Kidney tubule cell (primary cell): ENCODE results near the gene NPRL2.

Source experiments
- DNase-seq: peaks from one replicate; pipeline ENCODE4 v3.0.0-alpha.2; 2018; ENCODE audit warnings: low spot score

NPRL2 gene

DNA sequence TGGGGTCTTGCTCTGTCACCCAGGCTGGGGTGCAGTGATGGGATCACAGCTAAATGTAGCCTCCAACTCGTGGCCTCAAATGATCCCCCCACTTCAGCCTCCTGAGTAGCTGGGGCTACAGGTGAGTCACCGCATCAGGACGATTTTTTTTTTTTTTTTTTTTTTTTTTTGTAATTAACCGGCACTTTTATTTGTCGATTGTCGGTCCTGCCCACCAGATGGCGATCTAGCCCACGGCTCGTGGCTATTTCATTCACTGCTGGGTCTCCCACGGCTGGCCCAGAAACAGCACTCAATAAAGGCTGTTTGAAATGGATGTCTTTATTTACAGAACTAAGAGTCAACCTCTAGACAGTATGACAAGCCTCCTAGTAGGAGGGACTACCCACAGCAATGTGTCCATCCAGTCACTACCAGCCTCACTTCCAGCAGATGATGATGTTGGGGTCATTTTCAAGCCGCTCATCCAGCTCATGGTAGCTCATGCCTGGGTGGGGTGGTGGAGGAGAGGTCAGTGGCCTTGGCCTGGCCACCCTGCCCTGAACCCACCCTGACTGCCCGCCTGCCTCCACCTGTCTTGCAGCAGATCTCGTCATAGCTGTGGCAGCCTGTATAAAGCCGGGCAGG lies 3.3 kb downstream of the NPRL2 start:
- DNase-seq, result peak; percentile 78

DNA sequence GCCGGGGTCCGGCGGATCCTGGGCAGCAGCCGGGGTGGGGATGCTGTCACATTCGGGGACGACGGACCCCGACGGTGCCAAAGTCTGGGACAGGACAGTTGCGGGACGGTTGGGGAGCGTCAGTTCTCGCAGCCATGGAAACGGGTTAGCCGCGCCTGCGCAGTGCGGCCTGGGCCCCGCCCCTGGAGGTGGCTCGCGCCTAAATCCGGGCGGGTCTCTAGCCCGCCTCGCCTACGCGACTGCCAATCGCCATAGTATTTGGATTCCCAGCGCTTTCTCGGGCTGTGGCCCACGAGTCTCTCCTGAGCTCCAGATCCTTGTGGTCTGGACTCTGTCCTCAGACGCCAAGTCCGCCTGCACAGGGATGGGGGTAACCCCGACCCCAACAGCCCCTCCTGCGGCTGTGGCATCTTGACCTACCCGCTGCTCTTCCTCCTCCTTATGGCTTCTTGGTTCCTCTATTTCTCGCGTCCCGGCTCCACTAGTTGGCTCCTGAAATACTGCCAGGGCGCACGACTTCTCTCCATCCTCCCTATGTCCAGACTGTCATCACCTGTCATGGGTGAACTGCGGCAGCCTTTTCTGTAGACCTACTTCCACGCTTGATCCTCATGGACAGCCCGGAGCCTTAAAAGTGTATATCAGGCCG lies 4.9 kb downstream of the NPRL2 start, which contains the start of gene ZMYND10:
Gene ZMYND10 (minus strand): TSS at position 147 of the 649 bp plus-strand sequence. CDS start 153 bp downstream, outside the sequence.
- peak; percentile 57 for DNase-seq

DNA sequence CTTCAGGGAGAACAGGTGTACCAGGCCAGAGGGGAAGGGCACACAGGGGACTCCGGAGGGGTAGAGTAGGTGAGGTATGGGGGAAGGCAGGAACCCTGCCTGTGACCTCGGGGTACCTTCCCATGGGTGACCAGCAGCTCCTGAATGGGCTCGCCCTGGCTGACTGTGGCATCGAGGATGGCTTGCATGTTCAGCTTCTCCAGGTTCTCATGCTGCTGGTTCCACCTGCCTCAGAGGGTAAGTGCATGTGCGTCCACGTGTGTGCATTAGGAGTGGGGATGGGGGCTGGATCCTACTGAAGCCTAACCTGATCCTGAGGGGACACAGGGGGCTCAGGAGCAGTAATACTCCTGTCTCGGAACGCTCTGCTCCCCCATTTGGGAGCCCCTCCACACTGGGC lies 5.6 kb downstream of the NPRL2 start:
- no peak for DNase-seq

DNA sequence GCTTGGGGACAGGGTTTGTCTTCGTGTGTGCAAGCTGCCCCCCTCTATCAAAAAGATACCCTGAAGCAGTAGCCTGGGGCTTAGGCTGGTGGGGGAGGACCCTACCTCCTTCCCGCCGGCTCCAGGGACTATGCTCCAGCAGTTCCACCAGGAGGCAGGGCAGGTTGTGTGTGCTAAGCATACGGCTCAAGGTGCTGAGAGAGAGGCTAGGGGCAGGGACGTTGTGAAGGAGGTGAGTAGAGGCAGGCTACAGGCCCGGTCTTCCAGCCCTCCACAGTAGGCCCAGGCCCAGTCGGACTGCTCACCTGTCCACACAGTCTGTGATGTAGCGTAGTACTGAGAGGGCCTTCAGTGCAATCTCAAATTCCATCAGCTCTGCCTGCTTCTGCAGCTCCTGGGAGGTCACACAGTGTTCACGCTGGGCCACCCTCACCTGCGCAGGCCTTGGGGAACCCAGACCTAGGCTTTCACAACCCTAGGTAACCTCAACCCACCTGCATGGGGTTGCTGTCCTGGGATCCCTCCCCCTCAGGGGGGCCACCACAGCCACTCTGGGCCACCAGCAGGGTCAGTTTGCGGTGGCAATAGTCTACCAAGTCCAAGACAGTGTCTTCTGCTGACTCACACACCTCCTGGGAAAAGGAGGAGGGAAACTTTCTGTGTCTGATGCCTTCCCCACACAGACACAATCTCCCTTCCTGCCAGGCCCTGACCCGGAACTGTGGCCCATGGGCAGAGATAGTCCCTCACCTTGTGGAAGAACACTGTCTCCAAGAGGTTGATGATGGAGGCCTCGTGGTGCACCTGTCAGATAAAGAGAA lies 7.6 kb downstream of the NPRL2 start:
- no peak for DNase-seq

DNA sequence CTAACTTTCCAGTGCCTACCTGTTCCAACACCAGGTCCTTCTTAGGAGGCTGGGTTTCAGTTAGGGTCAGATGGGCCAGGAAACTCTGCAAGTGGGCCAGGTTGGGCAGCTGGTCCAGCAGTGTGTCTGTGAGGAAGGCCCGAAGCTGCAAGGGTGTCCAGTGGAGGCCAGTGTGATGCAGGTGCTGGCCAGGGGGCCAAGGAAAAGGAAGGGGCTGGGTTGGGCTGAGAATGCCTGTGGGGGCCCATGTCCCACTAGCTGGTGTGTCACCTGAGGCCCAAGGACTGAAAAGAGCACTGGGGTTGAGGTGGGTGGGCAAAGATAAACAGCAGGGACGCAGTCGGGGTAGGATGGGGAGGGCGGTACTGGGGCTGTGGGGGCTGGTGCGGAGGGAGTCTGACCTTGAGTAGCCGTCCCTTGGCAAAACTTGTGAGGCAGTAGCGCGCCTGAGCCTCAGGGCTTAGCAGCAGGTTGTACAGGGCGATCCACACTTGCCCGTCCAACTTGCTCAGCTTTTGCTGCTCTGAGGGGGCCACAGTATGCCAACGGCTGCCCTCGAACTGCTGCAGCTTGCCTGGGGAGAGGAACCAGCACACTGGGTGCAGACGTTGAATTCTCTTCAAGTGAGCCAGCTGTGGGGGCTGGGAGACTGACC lies 8.5 kb downstream of the NPRL2 start:
- no peak for DNase-seq

DNA sequence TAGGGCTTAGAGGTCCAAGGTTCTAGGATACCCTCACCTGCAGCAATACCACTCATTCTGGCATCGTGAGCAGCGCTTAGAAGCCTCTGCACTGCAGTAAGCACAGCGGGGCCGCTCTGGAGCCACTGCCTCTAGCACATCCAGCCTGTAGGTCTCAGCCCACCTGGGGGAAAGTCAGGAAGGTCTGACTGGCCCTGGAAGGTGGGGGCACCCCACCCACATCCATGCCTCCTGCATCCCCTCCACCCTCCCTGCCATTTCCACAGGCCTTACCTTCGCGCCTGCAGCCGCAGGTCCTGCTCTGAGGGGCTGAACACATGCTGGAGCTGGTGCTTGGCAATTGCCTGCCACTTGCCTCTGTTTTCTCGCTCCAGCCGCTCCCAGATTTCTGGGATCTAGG lies 9.0 kb downstream of the NPRL2 start:
- DNase-seq, result no peak

DNA sequence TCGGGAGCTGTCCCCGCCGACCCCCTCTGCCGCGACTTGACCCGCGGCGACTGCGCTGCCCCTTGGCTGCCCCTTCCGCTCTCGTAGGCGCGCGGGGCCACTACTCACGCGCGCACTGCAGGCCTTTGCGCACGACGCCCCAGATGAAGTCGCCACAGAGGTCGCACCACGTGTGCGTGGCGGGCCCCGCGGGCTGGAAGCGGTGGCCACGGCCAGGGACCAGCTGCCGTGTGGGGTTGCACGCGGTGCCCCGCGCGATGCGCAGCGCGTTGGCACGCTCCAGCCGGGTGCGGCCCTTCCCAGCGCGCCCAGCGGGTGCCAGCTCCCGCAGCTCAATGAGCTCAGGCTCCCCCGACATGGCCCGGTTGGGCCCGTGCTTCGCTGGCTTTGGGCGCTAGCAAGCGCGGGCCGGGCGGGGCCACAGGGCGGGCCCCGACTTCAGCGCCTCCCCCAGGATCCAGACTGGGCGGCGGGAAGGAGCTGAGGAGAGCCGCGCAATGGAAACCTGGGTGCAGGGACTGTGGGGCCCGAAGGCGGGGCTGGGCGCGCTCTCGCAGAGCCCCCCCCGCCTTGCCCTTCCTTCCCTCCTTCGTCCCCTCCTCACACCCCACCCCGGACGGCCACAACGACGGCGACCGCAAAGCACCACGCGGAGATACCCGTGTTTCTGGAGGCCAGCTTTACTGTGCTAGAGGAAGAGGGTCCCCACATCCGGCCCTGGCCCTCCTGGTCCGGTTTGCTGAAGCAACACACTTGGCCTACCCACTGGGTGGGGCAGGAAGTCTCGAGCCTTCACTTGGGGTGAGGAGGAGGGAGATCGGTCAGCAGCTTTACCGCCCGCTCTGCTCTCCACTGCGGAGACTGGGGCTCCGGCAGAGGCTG lies 9.9 kb downstream of the NPRL2 start, which contains the start of gene RASSF1:
Gene RASSF1 (minus strand): TSS at position 389 of the 882 bp plus-strand sequence. CDS start 31 bp downstream, at position 358.
- DNase-seq, result no peak

DNA sequence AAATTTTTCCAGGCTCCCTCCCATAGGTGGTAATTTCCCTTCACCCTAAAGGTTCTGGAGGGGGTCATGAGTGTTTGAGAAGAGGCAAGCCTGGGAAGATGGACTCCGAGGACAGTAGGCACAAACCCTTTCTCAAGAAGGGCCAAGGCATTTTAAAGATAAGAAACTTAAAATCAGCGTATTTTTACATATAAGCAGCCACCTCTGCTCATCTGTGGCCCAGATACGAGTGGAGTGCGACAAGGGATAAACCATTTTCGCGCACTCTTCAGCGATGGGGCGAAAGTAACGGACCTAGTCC lies 10.5 kb downstream of the NPRL2 start:
- no peak for DNase-seq

DNA sequence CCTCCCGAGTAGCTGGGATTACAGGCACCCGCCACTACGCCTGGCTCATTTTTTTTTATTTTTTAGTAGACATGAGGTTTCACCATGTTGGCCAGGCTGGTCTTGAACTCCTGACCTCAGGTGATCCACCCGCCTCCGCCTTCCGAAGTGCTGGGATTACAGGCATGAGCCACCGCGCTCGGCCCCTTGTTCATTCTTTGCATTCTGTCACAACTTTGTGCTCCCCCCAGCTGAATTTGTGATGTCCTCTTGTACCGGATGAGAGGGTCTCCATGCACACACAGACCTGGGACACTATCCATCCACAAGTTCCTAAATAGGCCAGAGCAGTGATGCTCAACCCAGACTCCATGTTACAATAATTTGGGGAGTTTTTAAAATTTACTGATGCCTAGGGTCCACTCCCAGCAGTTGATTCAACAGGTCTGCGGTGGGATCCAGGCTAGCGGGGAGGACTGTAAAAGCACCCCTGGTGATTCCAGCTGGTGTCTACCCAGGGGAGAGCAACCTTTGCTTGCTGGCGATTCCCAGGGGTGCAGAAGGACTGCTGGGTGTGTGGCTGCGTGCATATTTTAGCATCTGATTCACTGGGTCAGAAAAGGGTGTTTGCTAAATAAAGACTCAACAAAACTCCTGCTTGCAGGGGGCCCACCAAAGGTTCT lies 11.0 kb downstream of the NPRL2 start:
- DNase-seq, result no peak

DNA sequence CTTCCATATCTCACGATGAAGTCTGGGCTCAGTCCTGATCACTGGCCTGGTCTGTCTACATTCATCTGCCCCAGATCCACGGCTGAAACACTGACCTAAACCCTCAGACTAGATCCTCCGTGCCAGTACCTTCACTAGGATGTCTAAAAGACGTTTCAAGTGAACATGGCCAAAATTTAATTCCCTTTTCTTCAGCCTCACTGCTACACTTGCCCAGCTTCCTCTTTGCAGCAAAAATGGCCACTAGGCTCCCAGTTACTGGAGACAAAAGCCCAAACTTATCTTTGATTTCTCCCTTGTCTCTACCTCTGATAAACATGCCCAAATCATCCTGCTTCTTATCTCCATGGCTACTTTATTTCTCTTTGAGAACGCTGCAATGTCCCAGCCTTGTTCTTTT lies 11.6 kb downstream of the NPRL2 start:
- DNase-seq, result no peak

DNA sequence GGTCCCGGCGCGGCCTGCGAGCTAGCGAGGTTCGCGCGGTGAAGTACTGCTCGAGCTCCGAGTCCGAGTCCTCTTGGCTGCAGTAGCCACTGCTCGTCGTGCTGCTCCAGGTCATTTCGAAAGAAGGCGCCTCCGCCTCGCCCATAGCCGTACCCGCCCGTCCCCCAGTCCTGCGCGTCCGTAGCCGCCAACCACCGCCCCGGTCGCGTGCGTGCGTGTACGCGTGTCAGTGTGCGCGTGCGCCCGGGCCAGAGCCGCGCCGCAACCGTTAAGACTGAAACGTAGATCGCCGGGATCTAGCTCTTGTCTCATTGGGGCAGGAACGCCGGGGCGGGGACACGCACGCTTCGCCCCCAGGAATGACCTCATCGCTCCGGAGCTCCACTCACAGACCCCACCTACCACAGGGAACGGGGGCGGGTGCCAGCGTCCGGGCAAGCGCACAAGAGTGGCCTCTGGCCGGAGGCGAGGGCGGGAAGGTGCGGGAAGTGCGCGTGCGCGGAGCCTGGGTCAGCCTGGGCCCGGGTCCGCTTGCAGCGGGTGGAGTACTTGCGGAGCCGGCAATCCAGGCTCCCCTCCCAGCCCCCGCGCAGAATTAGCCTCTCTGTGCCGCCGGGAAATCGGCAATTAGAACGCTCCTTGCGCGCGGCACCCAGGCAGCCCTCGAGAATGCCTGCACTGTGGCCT lies 13.3 kb downstream of the NPRL2 start:
- DNase-seq, result peak; percentile 99

DNA sequence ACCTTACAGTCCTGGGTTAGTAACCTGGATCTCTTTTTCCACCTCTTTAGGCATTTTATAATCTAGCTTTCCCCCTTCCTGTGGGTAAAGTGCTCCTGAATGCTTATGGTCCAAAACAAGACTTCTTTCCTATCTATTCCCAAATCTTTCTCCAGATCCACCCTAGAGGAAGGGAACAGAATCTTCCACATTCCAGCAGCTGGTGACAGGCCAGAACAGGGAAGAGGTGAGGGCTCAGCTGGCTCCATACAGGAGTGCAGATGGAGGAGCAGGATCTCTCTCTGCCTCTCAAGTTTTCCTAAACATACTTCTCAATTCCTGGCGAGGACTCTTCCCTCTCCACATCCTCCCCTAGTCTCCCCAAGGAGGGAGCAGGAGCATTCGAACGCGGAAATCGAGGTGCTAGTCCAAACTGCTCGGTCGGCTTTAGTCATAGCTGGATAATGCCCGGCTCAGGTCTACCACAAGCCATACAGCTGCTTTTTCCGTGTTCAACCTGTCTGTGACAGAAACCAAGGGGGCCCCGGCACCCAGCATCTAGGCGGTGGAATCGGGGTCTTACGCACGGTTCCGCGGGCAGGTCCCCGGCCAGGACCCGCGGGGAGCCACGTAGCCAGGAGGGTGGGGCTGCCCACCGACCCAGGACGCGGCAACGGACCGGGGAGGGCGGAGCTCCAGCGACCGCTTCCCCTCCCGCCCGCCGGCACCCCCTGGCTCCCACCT lies 14.0 kb downstream of the NPRL2 start:
- DNase-seq, result no peak

DNA sequence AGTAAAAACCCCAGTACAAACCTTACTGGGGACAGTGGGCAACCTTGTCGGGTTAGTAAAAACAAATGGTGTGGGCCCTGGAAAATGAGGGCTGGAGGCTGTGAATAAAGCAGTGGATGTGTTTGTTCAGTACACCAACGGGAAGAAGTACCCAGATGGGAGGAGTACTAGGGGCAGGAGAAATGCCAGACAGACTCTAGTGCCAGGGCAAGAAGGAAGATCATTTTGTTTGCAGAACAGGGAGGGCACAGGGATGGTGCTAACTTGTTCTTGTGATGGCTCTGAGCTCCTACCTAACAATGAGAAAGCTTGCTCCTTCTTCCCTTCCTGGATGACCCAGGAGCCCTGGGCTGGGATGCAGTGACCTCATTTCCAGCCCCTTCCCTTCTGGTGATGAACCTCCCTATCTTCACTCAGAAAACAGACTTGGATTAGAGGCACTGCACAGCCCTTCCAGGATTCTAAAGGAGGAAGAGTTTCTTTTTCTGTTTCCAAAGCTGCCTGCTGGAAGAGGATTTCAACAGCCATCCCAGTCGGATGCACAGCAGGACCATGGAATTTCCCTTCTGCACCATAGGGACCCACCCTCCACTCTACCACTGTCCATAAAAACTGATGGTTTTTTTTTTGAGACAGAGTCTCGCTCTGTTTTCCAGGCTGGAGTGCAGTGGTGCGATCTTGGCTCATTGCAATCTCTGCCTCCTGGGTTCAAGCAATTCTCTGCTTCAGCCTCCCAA lies 16.1 kb downstream of the NPRL2 start:
- no peak for DNase-seq

DNA sequence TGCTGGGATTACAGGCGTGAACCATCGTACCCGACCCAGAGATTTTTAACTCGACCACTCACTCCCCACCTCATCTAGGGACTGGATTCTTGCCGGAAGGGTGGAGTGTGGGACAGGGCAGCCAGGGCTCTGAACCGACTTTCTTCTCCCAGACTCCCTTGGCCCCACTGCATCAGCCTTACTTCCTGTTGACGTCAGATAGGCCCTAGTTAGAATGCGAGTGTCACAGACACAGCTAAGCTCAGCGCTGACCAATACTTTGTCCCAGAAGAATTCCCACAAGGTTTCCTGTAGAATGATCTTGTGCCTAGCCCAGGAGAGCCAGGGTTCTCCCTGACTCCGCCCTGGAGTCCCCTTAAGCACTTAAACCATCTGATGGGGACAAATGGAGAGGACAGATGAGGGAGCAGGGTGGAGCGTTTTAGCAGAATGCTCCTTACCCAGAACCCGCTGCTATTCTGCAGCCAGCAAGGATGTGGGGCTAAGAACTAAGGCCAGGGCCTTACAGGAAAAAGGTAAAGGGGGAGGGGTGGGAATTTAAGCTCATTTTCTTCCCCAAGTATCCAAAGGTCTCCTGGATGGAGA lies 16.7 kb downstream of the NPRL2 start:
- no peak for DNase-seq

DNA sequence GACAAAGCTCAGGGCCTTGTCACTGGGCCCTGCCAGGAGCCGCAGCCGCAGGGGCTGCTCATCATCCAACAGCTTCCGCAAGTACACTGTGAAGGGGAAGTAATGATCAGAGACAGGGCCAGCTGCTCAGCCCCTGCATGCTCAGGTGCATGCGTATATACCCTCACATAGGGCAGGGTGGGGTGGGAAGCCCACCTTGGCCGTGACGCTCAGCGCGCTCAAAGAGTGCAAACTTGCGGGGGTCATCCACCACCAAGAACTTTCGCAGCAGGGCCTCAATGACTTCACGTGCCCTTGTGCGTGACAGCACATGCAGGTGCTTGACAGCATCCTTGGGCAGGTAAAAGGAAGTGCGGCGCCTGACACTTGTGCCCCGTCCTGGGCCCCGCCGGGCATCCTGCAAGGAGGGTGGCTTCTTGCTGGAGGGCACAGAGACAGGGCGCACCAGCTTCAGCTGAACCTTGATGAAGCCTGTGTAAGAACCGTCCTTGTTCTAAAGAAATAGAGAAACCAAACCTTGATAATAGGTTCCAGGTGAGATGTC lies 19.1 kb downstream of the NPRL2 start:
- DNase-seq, result no peak

DNA sequence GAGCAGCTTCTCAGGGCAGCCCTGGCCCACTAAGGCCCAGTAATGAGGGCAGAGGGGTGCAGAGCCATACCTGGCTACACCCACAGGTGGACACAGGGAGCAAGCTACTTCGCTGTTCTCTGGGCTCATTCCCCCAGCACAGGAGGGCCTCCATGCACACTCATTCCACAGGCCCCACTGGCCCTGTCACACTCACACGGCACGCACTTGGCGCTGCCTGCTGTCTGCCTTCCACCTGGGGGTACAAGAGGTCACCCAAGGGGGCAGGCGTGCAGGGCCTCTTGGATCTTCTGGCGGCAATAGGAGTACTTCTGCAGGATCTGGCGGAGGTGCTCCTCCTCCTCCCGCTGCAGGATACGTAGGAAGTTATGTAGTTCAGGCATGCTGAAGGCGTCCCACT lies 20.2 kb downstream of the NPRL2 start:
- DNase-seq, result no peak

DNA sequence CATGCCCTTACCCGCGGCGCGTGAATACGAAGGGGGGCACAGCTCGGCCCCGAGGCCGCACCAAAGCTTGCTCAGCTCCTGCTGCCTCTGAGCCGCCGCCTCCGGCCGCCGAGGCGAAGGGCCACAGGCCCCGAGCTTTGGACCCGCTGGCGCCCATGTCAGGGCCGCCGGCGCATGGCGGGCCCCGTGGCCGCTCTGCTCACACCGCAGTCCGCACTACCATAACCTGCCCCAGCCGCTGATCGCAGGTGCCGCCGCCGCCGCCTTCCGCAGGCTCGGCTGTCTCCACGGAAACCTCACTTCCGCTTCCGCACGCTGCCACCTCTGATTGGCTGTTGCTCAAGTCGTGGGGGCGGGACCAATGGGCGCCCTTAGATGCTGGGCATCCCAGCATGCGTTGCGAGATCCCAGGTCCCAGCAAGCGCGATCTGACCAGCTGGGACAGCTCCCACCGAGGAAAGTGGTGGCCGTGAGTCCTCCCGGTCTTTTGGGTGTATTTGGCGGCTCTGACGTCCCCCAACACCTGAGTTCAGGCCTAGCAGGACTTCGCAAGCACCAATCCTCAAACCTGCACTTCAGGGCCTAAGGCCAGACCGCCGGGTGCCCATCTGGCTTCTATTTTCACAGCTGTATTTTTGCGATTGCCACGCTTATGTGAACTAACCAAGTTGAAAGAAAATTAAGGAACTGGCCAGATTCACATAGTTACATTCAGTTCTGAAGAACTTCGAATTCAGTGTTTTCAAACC lies 22.5 kb downstream of the NPRL2 start, which contains the start of gene TUSC2:
Gene TUSC2 (minus strand): TSS at position 281 of the 749 bp plus-strand sequence. CDS start 124 bp downstream, at position 157.
- DNase-seq, result peak; percentile 97
